Endothelial cell of umbilical vein (primary cell): ENCODE results near the gene MBD6. TPM values are rescaled to one million over a fixed set of nuclear protein-coding genes. Genes with fewer than 3 reads are reported as not detected.
"Not testable (repeated sequence)": the region's sequence is repeated elsewhere in the genome, so short reads cannot be mapped to it uniquely, and the experiment has no call there.

ENCODE experiments used
- BruUV-seq: library from RNA; stranded (reverse); fragments of 400-500 nt; replicated peaks from 2 replicates; lab custom pipeline; 2021; lab: Mats Ljungman, UMichigan
- CTCF ChIA-PET: fragments of 300-600, 350-600 bp; sonication (Branson Sonifier 250); formaldehyde crosslinking; loops from one replicate; lab custom pipeline; 2021; ENCODE audit warnings: antibody characterized with exemption, inconsistent platforms; lab: Charles Lee
- POLR2A ChIA-PET: fragments of 300-600, 350-600 bp; sonication (Branson Sonifier 250); formaldehyde crosslinking; loops from one replicate; lab custom pipeline; 2021; ENCODE audit warnings: antibody characterized with exemption, inconsistent platforms; lab: Charles Lee
- DNase-seq: peaks from one replicate; pipeline ENCODE4 v3.0.0-alpha.2; 2011; ENCODE audit warnings: low read depth, low spot score
- FAIRE-seq: peaks from 2 replicates; lab custom pipeline; 2011; peaks lifted over from hg19 to GRCh38; lab: Jason Lieb, UNC
- H2AFZ ChIP-seq: 2 replicates; pipeline ENCODE4 v1.6.0; 2012; ENCODE audit warnings: low read depth, low read length, control low read depth, inconsistent platforms
- H3K27ac ChIP-seq: 2 replicates; pipeline ENCODE4 v1.5.1; 2011; ENCODE audit warnings: low read depth, mild to moderate bottlenecking, control low read depth, low read length, moderate library complexity; ENCODE audit not compliant: insufficient read depth
- H3K27me3 ChIP-seq, 2 experiments: 2 replicates each; pipeline versions ENCODE4 v1.6.0 to v1.6.1; 2011; ENCODE audit warnings: low read length in 2 of 2, mixed read lengths in 1 of 2; ENCODE audit not compliant: control insufficient read depth in 2 of 2, insufficient read depth in 2 of 2
- H3K36me3 ChIP-seq, 2 experiments: 2 replicates in 1 of 2; 3 replicates in 1 of 2; pipeline ENCODE4 v1.5.1; 2011; ENCODE audit warnings: low read length in 2 of 2, mild to moderate bottlenecking in 1 of 2, moderate library complexity in 1 of 2; ENCODE audit not compliant: control insufficient read depth in 2 of 2, insufficient read depth in 2 of 2; ENCODE audit errors: extremely low read depth in 1 of 2
- H3K4me1 ChIP-seq: 3 replicates; pipeline ENCODE4 v1.5.1; 2011; ENCODE audit warnings: mild to moderate bottlenecking, low read length; ENCODE audit not compliant: control insufficient read depth, insufficient read depth; ENCODE audit errors: extremely low read depth
- H3K4me2 ChIP-seq: 2 replicates; pipeline ENCODE4 v1.6.1; 2011; ENCODE audit warnings: low read length, control low read depth, mixed read lengths; ENCODE audit not compliant: insufficient read depth
- H3K4me3 ChIP-seq, 3 experiments: fragments of 200-600 bp in 1 of 3; sonication (generic), shearing (Covaris generic) in 1 of 3; replicated peaks in 1 of 3; 2 replicates each; pipeline ENCODE4 v1.5.1; 2011 to 2016; ENCODE audit warnings: control low read depth in 3 of 3, low read length in 3 of 3, mild to moderate bottlenecking in 2 of 3, inconsistent platforms in 1 of 3, low read depth in 1 of 3, moderate library complexity in 1 of 3; ENCODE audit not compliant: insufficient read depth in 1 of 3
- H3K79me2 ChIP-seq: 2 replicates; pipeline ENCODE4 v1.6.0; 2012; ENCODE audit warnings: low read length, inconsistent platforms; ENCODE audit not compliant: control insufficient read depth, insufficient read depth
- H3K9ac ChIP-seq: replicated peaks from 2 replicates; pipeline ENCODE3; 2011; ENCODE audit warnings: low read length, control low read depth; ENCODE audit not compliant: insufficient read depth; ENCODE audit errors: extremely low read depth
- H3K9me1 ChIP-seq: replicated peaks from 3 replicates; pipeline ENCODE4 v1.6.0; 2011; ENCODE audit warnings: mild to moderate bottlenecking, low read length; ENCODE audit not compliant: control insufficient read depth, insufficient read depth; ENCODE audit errors: extremely low read depth
- H3K9me3 ChIP-seq: replicated peaks from 2 replicates; pipeline ENCODE4 v1.5.1; 2012; ENCODE audit warnings: low read length, inconsistent platforms; ENCODE audit not compliant: control insufficient read depth, insufficient read depth
- H4K20me1 ChIP-seq: replicated peaks from 2 replicates; pipeline ENCODE3; 2011; ENCODE audit warnings: mild to moderate bottlenecking, low read length; ENCODE audit not compliant: control insufficient read depth, insufficient read depth; ENCODE audit errors: extremely low read depth
- EZH2 ChIP-seq: IDR thresholded peaks from 2 replicates; pipeline ENCODE4 v1.6.1; 2012; ENCODE audit warnings: borderline replicate concordance, low read depth, mild to moderate bottlenecking, moderate library complexity, low read length, inconsistent platforms; ENCODE audit not compliant: severe bottlenecking
- FOS ChIP-seq: IDR thresholded peaks from 2 replicates; pipeline ENCODE4 v1.6.1; 2011; ENCODE audit warnings: mild to moderate bottlenecking, low read length, moderate library complexity, borderline replicate concordance; ENCODE audit not compliant: insufficient read depth
- GATA2 ChIP-seq: IDR thresholded peaks from 2 replicates; pipeline ENCODE4 v1.7.0; 2011; ENCODE audit warnings: low read depth, mild to moderate bottlenecking, moderate library complexity, mixed read lengths, low read length; ENCODE audit not compliant: insufficient read length, insufficient read depth
- JUN ChIP-seq: IDR thresholded peaks from 2 replicates; pipeline ENCODE4 v1.6.1; 2011; ENCODE audit warnings: borderline replicate concordance, low read depth; ENCODE audit not compliant: insufficient read length, insufficient read depth
- MYC ChIP-seq: IDR thresholded peaks from one replicate; pipeline ENCODE4 v1.6.1; 2011; ENCODE audit warnings: mild to moderate bottlenecking, low read depth, low read length
- POLR2A ChIP-seq: IDR thresholded peaks from 2 replicates; pipeline ENCODE4 v1.6.1; 2012; ENCODE audit warnings: low read depth, mild to moderate bottlenecking, control low read depth, low read length
- POLR2AphosphoS5 ChIP-seq: IDR thresholded peaks from 2 replicates; pipeline ENCODE4 v1.6.1; 2012; ENCODE audit warnings: low read depth, mild to moderate bottlenecking, control low read depth, low read length, moderate library complexity; ENCODE audit not compliant: insufficient read depth
- dilution Hi-C: fragments of 300-500 bp; cut with MboI; formaldehyde crosslinking; loops from one replicate; pipeline ENCODE4 v1.15.0; 2019; ENCODE audit warnings: low sequenced_read_pairs; ENCODE audit not compliant: extremely low pct_ligation_motif_present
- intact Hi-C: fragments of 100-400 bp; cut with micrococcal nuclease; formaldehyde crosslinking; loops from one replicate; pipeline ENCODE4 v1.10.0; 2022
- polyA plus RNA-seq, 4 experiments: library from polyadenylated mRNA; depleted of rRNA in 3 of 4; stranded (reverse) in 3 of 4; unstranded in 1 of 4; fragments of >200 nt; gene quantifications; 2 replicates each; pipeline versions ENCODE4 v1.2.1 to v1.2.3, GENCODE V29; 2011 to 2012; ENCODE audit warnings: missing spikeins in 1 of 4
- total RNA-seq: library from RNA; stranded (reverse); gene quantifications from 2 replicates; pipeline ENCODE4 v1.2.3, GENCODE V29; 2021
- TF ChIP-seq, protein P1 (sequence below), 2 donors: IDR thresholded peaks; 1 replicate in 1 of 2; 2 replicates in 1 of 2; pipeline ENCODE4 v1.5.1; 2011; ENCODE audit warnings: low read length in 2 of 2, mild to moderate bottlenecking in 2 of 2, moderate library complexity in 2 of 2, control low read depth in 1 of 2, inconsistent platforms in 1 of 2, low read depth in 1 of 2; ENCODE audit not compliant: insufficient read depth in 1 of 2; ENCODE audit errors: extremely low read depth in 1 of 2
- TF ChIP-seq, protein P2 (sequence below): IDR thresholded peaks from 2 replicates; pipeline ENCODE4 v1.6.1; 2011; ENCODE audit not compliant: insufficient read depth, insufficient read length

The MBD6 gene
- total and polyA plus RNA-seq, 2 donors (not counting 3 experiments of a cell fraction or from before 2014, with no cell fraction given): 10.6 to 95.2 TPM

DNA sequence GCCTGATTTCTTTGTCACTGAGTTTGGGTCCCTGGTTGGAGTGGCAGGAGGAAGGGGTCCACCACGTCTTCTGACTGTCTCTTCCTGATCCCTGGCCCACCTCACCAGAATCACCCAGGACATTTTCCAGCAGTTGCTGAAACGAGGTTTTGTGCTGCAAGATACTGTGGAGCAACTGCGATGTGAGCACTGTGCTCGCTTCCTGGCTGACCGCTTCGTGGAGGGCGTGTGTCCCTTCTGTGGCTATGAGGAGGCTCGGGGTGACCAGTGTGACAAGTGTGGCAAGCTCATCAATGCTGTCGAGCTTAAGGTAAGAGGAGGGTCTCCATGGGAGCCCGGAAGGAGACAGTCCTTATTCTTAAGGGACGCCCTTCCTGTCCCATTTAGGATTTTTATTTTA, 22.4 kb upstream of the MBD6 start:
- H3K4me2 ChIP-seq: no peak overlapping the region
- BruUV-seq: no TSS peak
- no peaks in the 10 kb centered on the region for H3K27me3 ChIP-seq
- ChIA-PET CTCF (no interaction called here), POLR2A (interaction anchor here (1.2 kb wide), 1 partner anchor 16 kb away, joined by 4 read pairs; no protein-coding TSS in a partner anchor)
- dilution Hi-C loops: no loop called here
- H3K4me3 ChIP-seq: no peak overlapping the region
- H4K20me1 ChIP-seq: no peaks in the 10 kb centered on the region
- DNase-seq (no peak), FAIRE-seq (no peak)
- TF ChIP-seq JUN (no peak), POLR2AphosphoS5 (no peak), EZH2 (no peak), MYC (no peak), GATA2 (no peak), FOS (no peak), POLR2A (no peak)
- TF ChIP-seq, protein P1, sequence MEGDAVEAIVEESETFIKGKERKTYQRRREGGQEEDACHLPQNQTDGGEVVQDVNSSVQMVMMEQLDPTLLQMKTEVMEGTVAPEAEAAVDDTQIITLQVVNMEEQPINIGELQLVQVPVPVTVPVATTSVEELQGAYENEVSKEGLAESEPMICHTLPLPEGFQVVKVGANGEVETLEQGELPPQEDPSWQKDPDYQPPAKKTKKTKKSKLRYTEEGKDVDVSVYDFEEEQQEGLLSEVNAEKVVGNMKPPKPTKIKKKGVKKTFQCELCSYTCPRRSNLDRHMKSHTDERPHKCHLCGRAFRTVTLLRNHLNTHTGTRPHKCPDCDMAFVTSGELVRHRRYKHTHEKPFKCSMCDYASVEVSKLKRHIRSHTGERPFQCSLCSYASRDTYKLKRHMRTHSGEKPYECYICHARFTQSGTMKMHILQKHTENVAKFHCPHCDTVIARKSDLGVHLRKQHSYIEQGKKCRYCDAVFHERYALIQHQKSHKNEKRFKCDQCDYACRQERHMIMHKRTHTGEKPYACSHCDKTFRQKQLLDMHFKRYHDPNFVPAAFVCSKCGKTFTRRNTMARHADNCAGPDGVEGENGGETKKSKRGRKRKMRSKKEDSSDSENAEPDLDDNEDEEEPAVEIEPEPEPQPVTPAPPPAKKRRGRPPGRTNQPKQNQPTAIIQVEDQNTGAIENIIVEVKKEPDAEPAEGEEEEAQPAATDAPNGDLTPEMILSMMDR (IDR thresholded peaks at IDR 0.05; ENCODE audit: extremely low read depth in 1 of 2, insufficient read depth in 1 of 2, low read depth in 1 of 2, low read length in 2 of 2): no peak
- TF ChIP-seq, protein P2, sequence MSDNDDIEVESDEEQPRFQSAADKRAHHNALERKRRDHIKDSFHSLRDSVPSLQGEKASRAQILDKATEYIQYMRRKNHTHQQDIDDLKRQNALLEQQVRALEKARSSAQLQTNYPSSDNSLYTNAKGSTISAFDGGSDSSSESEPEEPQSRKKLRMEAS: no peak
- no peak overlapping the region for H2AFZ ChIP-seq
- no peak overlapping the region for H3K9ac ChIP-seq
- H3K79me2 ChIP-seq: no peaks in the 10 kb centered on the region
- intact Hi-C loops: no loop called here
- peaks cover 26 to 36% of the 10 kb centered on the region in 2 experiments for H3K36me3 ChIP-seq
- H3K9me1 ChIP-seq: no peaks in the 10 kb centered on the region
- H3K9me3 ChIP-seq: no peaks in the 10 kb centered on the region
- H3K4me1 ChIP-seq: no peaks in the 10 kb centered on the region
- no peak overlapping the region for H3K27ac ChIP-seq

DNA sequence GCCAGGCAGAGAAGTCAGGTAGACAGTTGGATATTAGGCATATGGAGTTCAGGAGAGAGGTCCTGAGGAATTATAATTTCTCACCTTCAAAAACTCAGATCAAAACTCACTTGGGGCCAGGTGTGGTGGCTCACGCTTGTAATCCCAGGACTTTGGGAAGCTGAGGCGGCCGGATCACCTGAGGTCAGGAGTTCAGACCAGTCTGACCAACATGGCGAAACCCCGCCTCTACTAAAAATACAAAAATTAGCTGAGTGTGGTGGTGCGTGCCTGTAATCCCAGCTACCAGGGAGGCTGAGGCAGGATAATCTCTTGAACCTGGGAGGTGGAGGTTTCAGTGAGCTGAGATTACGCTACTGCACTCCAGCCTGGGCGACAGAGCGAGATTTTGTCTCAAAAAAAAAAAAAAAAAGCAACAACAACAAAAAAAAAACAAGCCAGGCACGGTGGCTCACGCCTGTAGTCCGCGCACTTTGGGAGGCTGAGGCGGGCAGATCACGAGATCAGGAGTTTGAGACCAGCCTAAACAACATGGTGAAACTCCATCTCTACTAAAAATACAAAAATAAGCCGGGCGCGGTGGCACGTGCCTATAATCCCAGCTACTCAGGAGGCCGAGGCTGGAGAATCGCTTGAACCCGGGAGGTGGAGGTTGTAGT, 20.2 kb upstream of the MBD6 start:
- H2AFZ ChIP-seq, FAIRE-seq, H3K79me2 ChIP-seq, H3K4me1 ChIP-seq, H3K9me1 ChIP-seq, H3K27ac ChIP-seq, intact Hi-C loops, dilution Hi-C loops, DNase-seq, BruUV-seq, CTCF ChIA-PET, H4K20me1 ChIP-seq, H3K4me3 ChIP-seq, H3K9ac ChIP-seq, H3K4me2 ChIP-seq, H3K27me3 ChIP-seq, H3K9me3 ChIP-seq: not testable (repeated sequence)
- peaks cover 24 to 43% of the 10 kb centered on the region in 2 experiments for H3K36me3 ChIP-seq
- POLR2A ChIA-PET: interaction anchor here (0.7 kb wide), 2 partner anchors 10 to 35 kb away, joined by 6 to 8 read pairs; no protein-coding TSS in a partner anchor

DNA sequence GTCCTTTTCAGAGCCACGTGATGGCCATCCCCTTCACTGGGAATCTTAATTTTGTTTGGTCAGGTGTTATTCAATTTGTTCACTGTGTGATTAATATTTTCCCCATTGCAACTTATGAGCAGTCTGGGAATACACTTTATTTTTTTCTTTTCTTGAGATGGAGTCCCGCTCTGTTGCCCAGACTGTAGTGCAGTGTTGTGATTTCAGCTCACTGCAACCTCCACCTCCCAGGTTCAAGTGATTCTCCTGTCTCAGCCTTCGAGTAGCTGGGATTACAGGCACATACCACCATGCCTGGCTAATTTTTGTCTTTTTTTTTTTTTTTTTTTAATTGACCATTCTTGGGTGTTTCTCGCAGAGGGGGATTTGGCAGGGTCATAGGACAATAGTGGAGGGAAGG, 16.1 kb upstream of the MBD6 start:
- H4K20me1 ChIP-seq, dilution Hi-C loops, DNase-seq, H3K4me1 ChIP-seq, H2AFZ ChIP-seq, H3K4me2 ChIP-seq, FAIRE-seq, CTCF ChIA-PET, H3K9ac ChIP-seq, H3K9me3 ChIP-seq, H3K9me1 ChIP-seq, intact Hi-C loops, POLR2A ChIA-PET, H3K27me3 ChIP-seq, H3K79me2 ChIP-seq, H3K4me3 ChIP-seq, BruUV-seq, H3K27ac ChIP-seq: not testable (repeated sequence)
- H3K36me3 ChIP-seq: peaks cover 14 to 27% of the 10 kb centered on the region in 2 experiments
